Neural progenitor cell (in vitro differentiated cells): ENCODE data around the gene KLHL21.

Source experiments
- CTCF ChIP-seq: fragments of 200-600 bp; sonication (generic); IDR thresholded peaks from 2 replicates; pipeline ENCODE4 v1.5.1; 2017; ENCODE audit warnings: antibody characterized with exemption, mild to moderate bottlenecking
- EZH2 ChIP-seq: fragments of 200-600 bp; sonication (generic); IDR thresholded peaks from 2 replicates; pipeline ENCODE4 v1.6.1; 2017; ENCODE audit warnings: antibody characterized with exemption, mild to moderate bottlenecking, moderate library complexity

- TF ChIP-seq CTCF (no peak), EZH2 (no peak)
Observed at GRCh38 chr1:6588128-6588892, 14.4 kb downstream of the KLHL21 start.
